NCI-H2227 (cell line): ENCODE measurements around the gene UBTD1.
"Not testable (repeated sequence)": the region's sequence is repeated elsewhere in the genome, so short reads cannot be mapped to it uniquely, and the experiment has no call there.

Experiments
- DNase-seq: peaks from one replicate; lab custom pipeline; 2025; ENCODE audit not compliant: unreplicated experiment; lab: John Stamatoyannopoulos, UW

UBTD1 gene

GRCh38 chr10:97560731-97561381 lies 62.1 kb downstream of the UBTD1 start:
- not testable (repeated sequence) for DNase-seq

DNA sequence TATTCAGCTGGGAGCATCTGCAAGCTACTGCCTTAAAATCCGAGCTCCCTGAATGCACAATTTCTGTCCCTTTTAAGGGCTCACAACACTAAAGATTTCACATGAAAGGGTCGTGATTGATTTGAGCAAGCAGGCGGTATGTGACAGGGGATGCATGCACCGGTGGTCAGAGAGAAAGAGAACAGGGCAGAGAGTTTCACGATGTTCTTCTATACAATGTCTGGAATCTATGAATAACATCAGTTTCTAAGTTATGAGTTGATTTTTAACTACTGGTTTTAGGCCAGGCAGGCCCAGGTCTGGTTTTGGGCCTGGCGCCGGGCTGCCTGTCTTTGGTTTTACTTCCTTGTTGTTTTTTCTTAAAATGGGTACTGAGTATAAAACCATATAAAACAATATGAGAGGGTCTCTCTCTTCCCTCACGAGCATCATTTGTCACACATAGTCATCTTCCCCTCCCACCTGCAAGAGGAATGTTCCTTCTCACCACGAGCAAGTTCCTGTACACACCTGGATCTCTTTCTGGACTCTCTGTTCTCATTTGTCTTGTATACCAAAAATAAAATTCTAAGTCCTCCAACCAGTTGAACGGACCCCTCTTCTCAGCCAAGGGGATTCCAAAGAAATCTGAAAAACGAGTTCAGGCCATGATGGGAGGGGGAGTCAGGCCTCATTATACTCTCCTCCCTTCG lies 62.8 kb downstream of the UBTD1 start:
- DNase-seq, result not testable (repeated sequence)

GRCh38 chr10:97562329-97562728 lies 63.6 kb downstream of the UBTD1 start:
- not testable (repeated sequence) for DNase-seq

DNA sequence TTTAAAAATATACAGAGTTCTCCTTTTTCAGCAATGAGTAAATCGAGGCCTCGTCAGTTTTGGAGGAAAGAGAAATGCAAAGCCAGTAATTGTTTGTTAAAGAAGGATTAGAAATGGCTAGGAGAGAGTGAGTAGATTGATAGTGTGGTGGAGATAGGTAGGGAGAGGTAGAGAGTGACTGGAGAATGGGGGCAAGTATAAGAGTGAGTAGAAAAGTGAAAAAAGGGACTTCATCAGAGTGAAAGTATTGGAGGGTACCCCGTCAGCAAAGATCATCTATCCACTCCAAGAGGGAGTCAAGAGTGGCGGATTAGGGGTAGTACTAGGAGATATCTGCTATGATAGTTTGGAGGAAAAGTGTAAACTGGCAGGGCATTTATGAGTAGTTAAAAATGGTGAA lies 64.6 kb downstream of the UBTD1 start:
- DNase-seq, result no peak

- DNase-seq, result no peak
Observed at GRCh38 chr10:97564776-97565175, 66.1 kb downstream of the UBTD1 start.

- DNase-seq, result no peak
Observed at GRCh38 chr10:97566336-97566996, 67.7 kb downstream of the UBTD1 start.

GRCh38 chr10:97567891-97568290 lies 69.2 kb downstream of the UBTD1 start:
- DNase-seq, result no peak

- no peak for DNase-seq
Observed at GRCh38 chr10:97570146-97570788, 71.5 kb downstream of the UBTD1 start.

DNA sequence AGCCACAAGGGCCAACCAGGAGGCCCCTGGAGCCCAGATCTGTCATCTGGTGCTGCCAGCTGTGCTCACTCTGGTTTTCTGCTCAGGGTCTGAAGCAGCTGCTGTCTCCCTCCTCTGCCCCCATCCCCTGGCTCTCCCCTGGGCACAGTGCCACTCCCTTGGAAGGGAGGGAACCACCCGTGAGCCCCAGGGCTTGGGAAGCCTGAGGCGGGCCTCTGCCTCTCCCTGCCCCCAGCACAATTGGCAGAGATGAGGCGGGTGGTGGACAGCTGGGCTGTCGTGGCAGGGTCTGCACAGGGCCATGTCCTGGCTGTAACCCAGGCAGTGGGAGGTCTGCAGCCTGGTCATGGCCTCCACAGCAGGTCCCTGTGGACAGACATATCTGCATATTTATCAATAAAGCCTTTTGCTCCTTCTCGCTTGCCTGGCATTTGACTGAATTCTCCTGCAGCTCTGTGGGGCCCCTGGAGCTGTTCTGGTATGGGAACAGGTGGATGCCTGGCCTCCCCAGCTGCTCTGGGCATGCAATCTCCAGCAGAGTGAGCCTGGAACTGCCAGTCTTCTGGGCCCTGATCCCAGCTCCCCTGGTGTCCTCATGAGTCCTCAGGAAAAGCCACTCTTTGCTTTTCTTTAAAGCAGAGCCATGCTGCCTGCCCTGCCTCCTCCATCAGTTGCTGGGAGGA lies 72.2 kb downstream of the UBTD1 start:
- no peak for DNase-seq

GRCh38 chr10:97571622-97572021 lies 72.9 kb downstream of the UBTD1 start:
- DNase-seq, result no peak

DNA sequence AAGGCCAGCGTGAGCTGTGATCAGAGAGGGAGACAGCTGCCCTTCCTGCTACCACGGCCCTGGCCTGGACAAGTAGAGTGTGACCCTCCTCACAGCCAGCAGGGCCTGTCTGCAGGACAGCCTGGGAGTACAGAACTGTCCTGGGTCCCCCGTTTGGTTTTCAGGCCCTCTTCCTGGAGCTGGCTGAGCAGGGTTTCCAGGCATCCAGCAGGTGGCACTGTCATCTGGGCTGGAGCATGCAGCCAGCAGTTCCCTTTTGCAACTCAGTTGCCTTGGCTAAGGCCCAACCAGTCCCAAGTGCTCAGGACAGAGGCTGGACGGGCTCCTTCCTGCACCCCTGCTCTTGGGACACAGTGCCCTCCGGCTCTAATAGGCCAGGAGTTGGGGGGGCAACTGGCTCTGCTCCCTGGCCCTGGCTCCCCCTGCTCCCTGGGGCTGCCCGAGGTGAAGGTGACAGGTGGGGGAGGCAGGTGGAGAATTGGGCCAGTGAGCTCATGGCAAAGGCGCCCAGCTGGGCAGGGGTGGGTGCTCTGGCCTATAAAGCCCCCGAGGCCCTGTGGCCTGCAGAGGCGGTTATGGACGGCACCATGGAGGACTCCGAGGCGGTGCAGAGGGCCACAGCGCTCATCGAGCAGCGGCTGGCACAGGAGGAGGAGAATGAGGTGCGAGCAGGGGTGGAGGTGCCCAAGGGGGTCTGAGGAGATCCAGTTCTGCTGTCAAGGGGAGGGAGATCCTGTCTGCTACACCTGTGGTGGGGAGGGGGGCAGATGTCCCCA lies 73.7 kb downstream of the UBTD1 start, which contains the start of gene ANKRD2:
Gene ANKRD2 (plus strand): TSS at position 566 of the 776 bp plus-strand sequence. CDS start 10 bp downstream, at position 576.
- DNase-seq, result peak; percentile 65

- no peak for DNase-seq
Observed at GRCh38 chr10:97573021-97573420, 74.3 kb downstream of the UBTD1 start.

GRCh38 chr10:97573672-97574071 lies 74.9 kb downstream of the UBTD1 start:
- no peak for DNase-seq

DNA sequence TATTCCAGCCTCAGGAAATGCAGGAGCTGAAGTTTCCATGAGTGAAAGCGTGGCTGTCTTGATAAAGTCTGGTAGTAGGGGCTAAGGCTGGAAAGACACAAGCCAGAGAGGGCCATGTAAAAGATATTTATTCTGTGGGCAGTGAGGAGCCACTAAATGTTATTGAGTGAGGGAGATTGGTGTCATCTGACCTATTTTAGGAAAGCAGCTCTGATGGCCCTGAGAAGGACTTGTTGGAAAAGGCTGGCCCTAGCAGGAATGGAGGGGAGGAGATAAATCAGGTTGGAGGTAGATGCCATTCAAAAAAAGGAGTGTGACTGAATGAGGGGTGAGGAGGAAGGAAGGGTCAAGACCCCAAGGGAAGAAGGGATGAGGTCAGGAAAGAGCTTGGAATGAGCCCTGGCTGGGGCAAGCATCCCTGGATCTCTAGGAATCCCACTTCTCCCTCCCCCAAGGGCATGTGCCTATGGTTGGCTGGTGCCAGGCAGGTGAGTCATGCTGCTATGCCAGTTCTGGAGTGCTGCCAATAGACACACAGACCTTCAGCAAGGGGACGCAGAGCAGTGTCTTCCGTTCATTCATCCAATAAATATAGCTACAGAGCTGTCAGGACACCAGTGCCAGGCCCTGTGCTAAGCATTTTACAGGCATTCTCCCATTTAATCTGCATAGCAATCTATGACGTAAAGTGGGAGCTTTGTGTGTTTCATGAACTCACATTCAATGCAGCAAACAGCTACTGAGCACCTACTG lies 75.8 kb downstream of the UBTD1 start:
- DNase-seq, result peak; percentile 2

DNA sequence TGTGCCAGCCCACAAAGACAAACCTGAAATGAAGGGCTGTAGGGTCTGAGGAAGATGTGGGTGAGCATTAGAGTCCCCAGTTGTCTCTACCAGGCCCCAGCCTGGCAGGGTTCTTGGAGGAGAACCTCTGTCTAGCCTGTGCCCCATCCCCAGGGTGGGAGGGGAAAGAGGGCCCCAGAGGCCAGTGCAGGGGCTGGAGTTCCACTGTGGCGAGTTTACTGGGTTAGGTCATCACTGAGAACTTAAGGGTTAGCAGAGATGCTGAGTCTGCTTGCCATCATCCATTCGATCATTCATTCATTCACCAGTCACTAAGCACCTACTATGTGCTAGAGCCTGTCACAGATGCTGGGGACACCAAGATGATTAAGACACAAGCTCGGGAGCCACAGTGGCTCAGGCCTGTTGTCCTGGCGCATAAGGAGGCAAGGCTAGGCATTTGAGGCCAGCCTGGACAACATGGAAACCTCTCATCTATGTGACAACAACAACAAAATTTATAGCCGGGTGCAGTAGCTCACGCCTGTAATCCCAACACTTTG lies 76.5 kb downstream of the UBTD1 start:
- DNase-seq, result no peak

GRCh38 chr10:97576487-97576886 lies 77.8 kb downstream of the UBTD1 start:
- DNase-seq, result not testable (repeated sequence)

- no peak for DNase-seq
Observed at GRCh38 chr10:97577701-97578100, 79.0 kb downstream of the UBTD1 start.

DNA sequence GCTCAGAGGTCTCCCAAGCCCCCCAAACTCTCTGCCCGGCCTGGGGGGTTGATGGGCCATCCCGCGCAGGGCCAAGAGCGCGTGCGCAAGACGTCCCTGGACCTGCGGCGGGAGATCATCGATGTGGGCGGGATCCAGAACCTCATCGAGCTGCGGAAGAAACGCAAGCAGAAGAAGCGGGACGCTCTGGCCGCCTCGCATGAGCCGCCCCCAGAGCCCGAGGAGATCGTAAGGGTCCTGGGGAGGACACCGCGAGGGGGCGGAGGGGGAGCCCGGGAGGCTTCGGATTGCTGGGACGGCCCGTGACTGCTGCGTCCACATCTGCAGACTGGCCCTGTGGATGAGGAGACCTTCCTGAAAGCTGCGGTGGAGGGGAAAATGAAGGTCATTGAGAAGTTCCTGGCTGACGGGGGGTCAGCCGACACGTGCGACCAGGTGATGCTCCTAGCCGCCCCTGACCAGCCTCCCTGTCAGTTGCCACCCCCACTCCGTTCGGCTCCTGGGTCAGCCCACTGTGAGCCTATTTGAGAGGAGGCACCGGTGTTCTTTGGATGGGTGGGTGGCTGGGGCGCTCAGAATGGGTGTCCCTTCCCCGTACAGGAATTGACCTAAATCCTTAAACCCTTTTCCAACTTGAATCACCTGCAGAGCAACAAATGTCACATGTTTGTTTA lies 79.6 kb downstream of the UBTD1 start:
- no peak for DNase-seq
